GM18520 (cell line): ENCODE measurements around the gene CACNG4.

Experiments used
- ATAC-seq: cut with Tn5 transposase; IDR thresholded peaks from one replicate; pipeline ENCODE4 v1.9.1; 2021; ENCODE audit not compliant: unreplicated experiment

The CACNG4 gene

GRCh38 chr17:67055811-67056745 is 91.6 kb downstream of the CACNG4 start:
- no peak for ATAC-seq

GRCh38 chr17:67056746-67057490 is 92.4 kb downstream of the CACNG4 start:
- no peak for ATAC-seq

DNA sequence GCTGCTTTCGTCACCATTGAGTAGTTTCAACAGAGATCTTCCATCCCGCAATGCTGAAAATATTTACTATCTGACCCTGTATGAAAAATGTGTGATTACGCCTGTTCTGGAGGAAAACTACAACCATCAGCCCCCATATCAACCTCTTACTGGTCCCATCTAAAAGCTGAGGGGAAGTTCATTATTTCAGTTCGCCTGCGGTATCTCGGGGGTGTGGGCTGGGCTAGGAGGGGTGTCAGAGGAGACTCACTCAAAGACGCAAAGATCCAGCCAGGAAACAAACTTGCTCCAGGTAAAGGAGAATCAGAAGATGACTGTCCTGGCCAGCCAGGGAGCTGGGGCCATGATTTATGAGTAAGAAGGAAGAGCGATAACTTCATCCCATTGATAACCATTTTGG is 93.5 kb downstream of the CACNG4 start:
- no peak for ATAC-seq

DNA sequence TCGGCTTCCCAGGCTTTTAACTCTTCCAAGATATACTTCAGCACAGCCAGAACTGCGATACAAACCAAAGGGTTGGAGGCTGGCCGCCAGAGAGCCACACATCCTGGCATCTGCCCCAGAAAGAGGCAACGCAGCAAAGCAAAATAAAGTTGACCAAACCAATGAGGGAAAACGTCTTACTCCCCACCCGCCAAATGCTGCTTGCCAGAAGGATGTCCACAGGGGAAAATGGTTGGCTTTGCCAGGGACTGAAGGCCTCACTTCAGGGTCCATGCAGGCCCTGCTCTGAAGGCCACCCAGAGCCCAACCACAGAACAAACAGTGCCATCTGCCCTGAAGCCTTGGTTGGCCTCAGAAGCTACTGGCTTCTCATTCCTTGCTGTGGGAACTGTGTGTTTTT is 94.9 kb downstream of the CACNG4 start:
- no peak for ATAC-seq

- ATAC-seq, result no peak
Measured at GRCh38 chr17:67063141-67063540, 98.6 kb downstream of the CACNG4 start.

GRCh38 chr17:67066717-67067116 is 102.2 kb downstream of the CACNG4 start:
- ATAC-seq, result no peak

- no peak for ATAC-seq
Measured at GRCh38 chr17:67067571-67068482, 103.3 kb downstream of the CACNG4 start.

DNA sequence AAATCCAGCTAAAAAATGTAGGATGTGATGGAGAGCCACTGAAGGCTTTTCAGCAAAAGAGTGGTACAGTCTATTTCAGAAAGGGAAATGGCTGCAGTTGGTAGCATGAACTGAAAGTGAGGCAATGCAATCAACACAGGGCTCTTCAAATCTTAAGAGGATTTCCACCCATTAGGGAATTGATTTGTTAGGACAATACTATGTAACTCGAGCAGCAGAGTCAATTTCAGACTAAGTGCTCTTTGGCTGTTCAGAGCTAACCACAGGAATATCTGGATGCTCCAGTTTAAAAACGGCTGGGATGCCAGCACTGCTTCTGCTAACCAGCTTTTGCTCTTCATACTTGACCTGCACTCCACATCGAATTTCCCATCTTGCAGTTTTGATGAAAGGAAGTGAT is 104.5 kb downstream of the CACNG4 start:
- ATAC-seq, result no peak

GRCh38 chr17:67069603-67070136 is 105.2 kb downstream of the CACNG4 start:
- ATAC-seq, result no peak

DNA sequence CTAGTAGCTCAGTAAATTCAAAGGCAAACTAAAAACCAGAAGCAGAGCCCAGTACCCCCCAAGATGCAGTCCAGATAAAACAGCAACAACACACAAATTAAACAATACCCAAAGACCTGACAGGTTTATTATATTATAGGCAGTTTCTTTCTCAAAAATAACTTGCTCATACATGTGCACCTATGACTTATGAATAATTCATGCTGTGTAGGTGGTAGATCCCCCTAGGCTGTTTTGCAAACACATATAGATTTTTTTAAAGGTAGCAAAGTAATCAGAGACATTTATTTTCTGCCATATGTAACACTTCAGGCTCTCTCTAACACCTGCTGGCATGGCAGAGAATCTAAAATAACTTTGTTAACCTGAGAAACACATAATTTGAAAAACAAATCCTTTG is 107.1 kb downstream of the CACNG4 start:
- no peak for ATAC-seq

DNA sequence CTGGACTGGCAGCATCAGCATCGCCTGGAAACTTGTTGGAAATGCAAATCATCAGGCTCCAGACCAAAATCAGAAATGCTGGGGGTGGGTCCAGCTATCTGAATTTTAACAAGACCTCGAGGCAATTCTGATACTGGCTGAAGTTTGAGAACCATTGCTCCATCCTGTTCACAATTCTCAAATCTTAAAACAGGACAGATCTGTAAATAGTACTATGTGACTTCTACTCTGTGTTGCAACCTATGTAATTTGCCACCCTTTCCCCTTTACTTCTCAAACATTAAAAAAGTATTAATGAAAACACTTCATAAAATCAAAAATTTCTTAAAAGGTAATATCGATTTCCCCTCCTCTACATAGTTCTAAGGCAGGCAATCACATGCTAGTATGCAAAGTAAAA is 108.4 kb downstream of the CACNG4 start:
- ATAC-seq, result no peak

- no peak for ATAC-seq
Measured at GRCh38 chr17:67074781-67075180, 110.3 kb downstream of the CACNG4 start.

- ATAC-seq, result no peak
Measured at GRCh38 chr17:67076290-67076689, 111.8 kb downstream of the CACNG4 start.

- no peak for ATAC-seq
Measured at GRCh38 chr17:67078292-67078691, 113.8 kb downstream of the CACNG4 start.

- no peak for ATAC-seq
Measured at GRCh38 chr17:67079491-67079890, 115.0 kb downstream of the CACNG4 start.

- no peak for ATAC-seq
Measured at GRCh38 chr17:67080804-67081203, 116.3 kb downstream of the CACNG4 start.

- peak; percentile 41 for ATAC-seq
Measured at GRCh38 chr17:67082107-67082506, 117.6 kb downstream of the CACNG4 start.
